Memory B cell (primary cell): ENCODE results near the gene MMP7.
A peak's percentile ranks its signal among the peaks of the same experiment; 100 is the strongest.
"Not testable (repeated sequence)": the region's sequence is repeated elsewhere in the genome, so short reads cannot be mapped to it uniquely, and the experiment has no call there.

Experiments
- ATAC-seq: fragments of 150-1000 bp; cut with Tn5 transposase; 2 replicates; pipeline ENCODE4 v1.10.0; 2021; ENCODE audit warnings: low read depth, mild to moderate bottlenecking, moderate library complexity
- DNase-seq, 2 donors: peaks; one replicate each; pipeline ENCODE4 v3.0.0; 2022; ENCODE audit warnings: low spot score in 2 of 2
- H3K27ac Mint-ChIP-seq: one replicate; pipeline ENCODE4 v1.8.0; 2022; ENCODE audit warnings: mild to moderate bottlenecking, moderate library complexity, mixed read lengths
- H3K27me3 Mint-ChIP-seq: one replicate; pipeline ENCODE4 v1.8.0; 2022; ENCODE audit warnings: mixed read lengths
- H3K36me3 Mint-ChIP-seq: one replicate; pipeline ENCODE4 v1.8.0; 2022; ENCODE audit warnings: mild to moderate bottlenecking, mixed read lengths
- H3K4me1 Mint-ChIP-seq: one replicate; pipeline ENCODE4 v1.8.0; 2022; ENCODE audit warnings: mixed read lengths
- H3K4me3 Mint-ChIP-seq: one replicate; pipeline ENCODE4 v1.8.0; 2022; ENCODE audit warnings: mild to moderate bottlenecking, moderate library complexity, mixed read lengths
- H3K9me3 Mint-ChIP-seq: one replicate; pipeline ENCODE4 v1.8.0; 2022; ENCODE audit warnings: mixed read lengths

Gene MMP7

DNA sequence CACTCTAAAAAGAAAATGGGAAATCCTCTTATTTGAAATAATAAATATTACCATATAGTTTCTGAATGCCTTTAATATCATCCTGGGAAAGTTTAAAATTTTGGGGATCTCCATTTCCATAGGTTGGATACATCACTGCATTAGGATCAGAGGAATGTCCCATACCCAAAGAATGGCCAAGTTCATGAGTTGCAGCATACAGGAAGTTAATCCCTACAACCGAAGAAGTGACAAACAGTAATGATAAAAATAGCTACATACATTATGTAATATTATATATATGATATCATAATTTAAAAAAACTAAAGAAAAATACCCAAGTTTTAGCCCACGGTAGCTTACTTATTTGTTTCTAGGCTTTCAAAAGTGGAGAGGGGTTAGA, 7.4 kb downstream of the MMP7 start:
- peaks cover 2% of the 10 kb centered on the region for H3K36me3 Mint-ChIP-seq
- H3K27ac Mint-ChIP-seq: no peak overlapping the region
- H3K4me1 Mint-ChIP-seq: peaks cover 6% of the 10 kb centered on the region
- H3K27me3 Mint-ChIP-seq: peaks cover 12% of the 10 kb centered on the region
- no peak for ATAC-seq
- DNase-seq: no peak
- H3K4me3 Mint-ChIP-seq: no peak overlapping the region
- H3K9me3 Mint-ChIP-seq: no peaks in the 10 kb centered on the region

DNA sequence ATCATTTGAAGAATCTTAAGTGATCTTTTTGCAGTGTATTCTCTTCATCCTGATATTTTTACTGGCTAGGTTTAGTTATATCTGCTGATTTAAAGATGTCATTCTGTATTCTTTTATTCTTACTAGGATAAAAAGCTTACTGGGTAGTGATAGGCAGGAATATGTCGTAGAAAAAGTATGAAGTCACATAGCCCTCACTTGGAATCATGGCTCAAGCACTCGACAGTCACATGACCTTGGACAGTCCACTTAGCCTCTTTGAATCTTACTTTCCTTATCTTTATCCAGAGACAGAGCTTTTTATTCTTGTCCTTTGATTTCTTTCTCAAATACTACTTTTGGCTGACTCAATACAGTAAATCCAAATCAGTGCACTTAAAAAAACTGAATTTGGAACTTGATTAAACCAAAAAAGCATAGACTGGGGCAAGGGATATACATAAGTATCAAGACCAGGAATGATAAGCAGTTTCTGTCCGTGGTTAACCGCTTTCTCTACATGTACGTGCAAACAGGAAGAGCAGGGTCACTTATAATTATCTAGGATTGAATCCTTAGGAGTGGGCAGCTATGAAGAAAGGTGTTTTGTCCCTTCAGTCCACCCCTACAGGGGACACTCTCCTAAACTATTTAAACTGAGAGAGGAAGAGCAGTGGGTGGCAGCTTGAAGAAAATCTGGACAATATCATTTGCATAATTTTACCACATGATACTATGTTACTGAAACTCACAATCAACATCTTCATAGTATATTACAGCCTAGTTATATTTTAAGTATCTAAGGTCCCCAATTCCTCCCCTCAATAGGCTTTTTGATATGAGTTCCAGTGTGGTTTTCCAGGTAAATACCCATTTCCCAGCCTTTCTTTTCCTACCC, 8.0 kb downstream of the MMP7 start:
- Mint-ChIP-seq H3K4me3 (peak overlapping the region; percentile 46), H3K4me1 (peaks cover 6% of the 10 kb centered on the region), H3K27ac (no peak overlapping the region), H3K27me3 (peaks cover 12% of the 10 kb centered on the region), H3K36me3 (peaks cover 2% of the 10 kb centered on the region), H3K9me3 (no peaks in the 10 kb centered on the region)
- DNase-seq (no peak), ATAC-seq (peak; percentile 35)

DNA sequence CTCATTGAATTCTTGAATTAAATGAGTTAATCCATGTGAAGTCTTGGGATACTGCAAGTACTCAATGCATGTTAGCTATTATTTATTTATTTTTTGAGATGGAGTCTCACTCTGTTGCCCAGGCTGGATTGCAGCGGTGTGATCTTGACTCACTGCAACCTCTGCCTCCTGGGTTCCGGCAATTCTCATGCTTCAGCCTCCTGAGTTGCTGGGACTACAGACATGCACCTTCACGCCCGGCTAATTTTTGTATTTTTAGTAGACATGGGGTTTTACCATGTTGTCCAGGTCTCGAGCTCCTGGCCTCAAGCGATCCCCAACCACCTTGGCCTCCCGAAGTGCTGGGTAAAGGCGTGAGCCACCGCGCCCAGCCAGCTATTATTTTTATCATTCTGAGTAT, 9.4 kb downstream of the MMP7 start:
- Mint-ChIP-seq H3K9me3 (no peaks in the 10 kb centered on the region), H3K4me1 (peaks cover 6% of the 10 kb centered on the region), H3K27me3 (peaks cover 12% of the 10 kb centered on the region), H3K4me3 (no peak overlapping the region), H3K36me3 (peaks cover 2% of the 10 kb centered on the region), H3K27ac (no peak overlapping the region)
- DNase-seq (no peak), ATAC-seq (no peak)

DNA sequence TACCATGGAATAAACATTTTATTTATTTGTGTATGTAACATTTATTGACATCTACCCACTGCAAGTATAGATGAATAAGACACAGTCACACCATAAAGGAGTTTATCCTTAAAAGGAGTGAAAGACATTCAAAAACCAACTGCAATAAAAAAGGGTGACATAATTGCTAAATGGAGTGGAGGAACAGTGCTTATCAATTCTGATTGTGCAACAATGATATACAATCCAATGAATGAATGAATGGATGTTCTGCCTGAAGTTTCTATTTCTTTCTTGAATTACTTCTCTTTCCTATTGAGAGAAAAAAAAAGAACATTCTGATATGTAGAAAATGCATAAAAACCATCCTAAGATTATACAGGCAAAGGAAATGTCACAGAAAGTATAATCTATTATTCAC, 10.0 kb downstream of the MMP7 start:
- Mint-ChIP-seq H3K27me3 (peaks cover 13% of the 10 kb centered on the region), H3K9me3 (no peaks in the 10 kb centered on the region), H3K4me1 (peaks cover 6% of the 10 kb centered on the region), H3K36me3 (peaks cover 2% of the 10 kb centered on the region), H3K4me3 (no peak overlapping the region), H3K27ac (no peak overlapping the region)
- ATAC-seq (no peak), DNase-seq (no peak)

DNA sequence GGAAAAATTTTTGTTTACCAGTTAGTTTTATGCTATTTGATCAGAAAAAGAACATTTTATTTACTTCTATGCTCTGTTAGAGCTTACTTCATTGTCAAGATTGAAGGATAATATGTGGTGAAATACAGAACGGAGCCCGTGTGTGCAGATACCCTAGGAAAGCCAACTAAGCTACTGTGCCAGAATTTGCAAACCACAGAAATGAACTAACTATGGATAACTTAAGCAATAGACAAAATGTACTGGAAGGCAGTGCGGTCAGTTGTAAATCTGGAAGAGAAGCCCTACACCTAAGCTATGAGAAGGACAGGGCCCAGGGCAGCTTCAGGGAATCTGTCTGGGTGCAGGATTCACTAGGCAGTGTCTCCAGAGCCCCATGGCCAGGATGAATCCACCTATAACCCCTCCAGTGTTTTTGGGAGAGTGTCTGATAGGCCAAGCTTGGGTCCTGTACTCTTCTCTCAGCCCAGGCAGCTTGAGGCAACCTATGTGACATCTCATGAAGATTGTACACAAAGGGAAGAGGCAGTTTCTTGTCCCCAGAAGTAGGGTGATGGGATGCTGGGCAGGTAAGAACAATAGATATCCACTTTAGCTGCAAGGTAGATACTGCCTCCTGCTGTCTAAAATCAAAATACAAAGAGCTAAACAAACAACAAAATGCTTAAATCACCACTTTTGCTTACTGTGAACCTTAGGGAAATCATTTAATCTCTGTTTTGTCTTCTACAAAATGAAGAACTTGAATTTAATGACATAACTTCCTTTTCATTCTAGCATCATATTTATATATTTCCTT, 12.1 kb downstream of the MMP7 start:
- H3K4me1 Mint-ChIP-seq: peaks cover 6% of the 10 kb centered on the region
- H3K4me3 Mint-ChIP-seq: no peak overlapping the region
- H3K27ac Mint-ChIP-seq: no peak overlapping the region
- no peak for ATAC-seq
- H3K36me3 Mint-ChIP-seq: peaks cover 2% of the 10 kb centered on the region
- peaks cover 13% of the 10 kb centered on the region for H3K27me3 Mint-ChIP-seq
- DNase-seq: no peak
- H3K9me3 Mint-ChIP-seq: no peaks in the 10 kb centered on the region

DNA sequence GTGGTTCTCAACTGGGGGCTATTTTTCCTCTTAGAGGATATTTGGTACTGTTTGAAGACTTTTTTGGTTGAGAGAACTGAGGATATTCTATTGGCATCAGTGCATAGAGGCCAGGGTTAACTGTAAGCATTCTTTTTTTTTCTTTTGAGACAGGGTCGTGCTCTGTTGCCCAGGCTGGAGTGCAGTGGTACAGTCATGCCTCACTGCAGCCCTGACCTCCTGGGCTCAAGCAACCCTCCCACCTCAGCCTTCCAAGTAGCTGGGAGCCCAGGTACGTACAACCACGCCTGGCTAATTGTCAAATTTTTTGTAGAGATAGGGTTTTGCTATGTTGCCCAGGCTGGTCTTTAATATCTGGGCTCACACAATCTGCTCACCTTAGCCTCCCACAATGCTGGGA, 12.9 kb downstream of the MMP7 start:
- H3K36me3 Mint-ChIP-seq: peaks cover 2% of the 10 kb centered on the region
- H3K4me3 Mint-ChIP-seq: no peak overlapping the region
- peaks cover 5% of the 10 kb centered on the region for H3K4me1 Mint-ChIP-seq
- H3K27ac Mint-ChIP-seq: no peak overlapping the region
- no peaks in the 10 kb centered on the region for H3K9me3 Mint-ChIP-seq
- ATAC-seq (no peak), DNase-seq (no peak)
- peaks cover 13% of the 10 kb centered on the region for H3K27me3 Mint-ChIP-seq

DNA sequence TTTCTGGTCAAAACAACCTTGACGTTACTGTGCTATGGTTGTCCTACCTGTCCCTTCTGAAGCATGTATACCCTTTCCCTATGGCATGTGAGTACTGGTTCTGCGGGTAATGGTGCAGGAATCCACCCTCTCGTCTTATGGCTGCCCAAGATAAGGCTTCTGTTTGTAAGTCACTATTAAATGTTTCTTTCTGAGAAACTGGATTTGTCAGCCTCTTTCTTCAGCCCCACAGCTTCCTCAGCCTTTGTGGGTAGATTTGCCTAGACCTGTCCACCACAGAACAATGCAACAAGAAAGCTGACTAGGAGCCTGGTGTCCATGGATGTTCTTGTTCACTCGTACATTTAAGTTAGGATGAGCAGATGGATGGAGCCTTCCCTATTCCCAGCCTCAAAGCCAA, 14.4 kb downstream of the MMP7 start:
- Mint-ChIP-seq H3K4me3 (no peak overlapping the region), H3K27me3 (peaks cover 11% of the 10 kb centered on the region), H3K9me3 (no peaks in the 10 kb centered on the region), H3K4me1 (no peaks in the 10 kb centered on the region), H3K36me3 (peaks cover 2% of the 10 kb centered on the region), H3K27ac (no peak overlapping the region)
- ATAC-seq (no peak), DNase-seq (no peak)

DNA sequence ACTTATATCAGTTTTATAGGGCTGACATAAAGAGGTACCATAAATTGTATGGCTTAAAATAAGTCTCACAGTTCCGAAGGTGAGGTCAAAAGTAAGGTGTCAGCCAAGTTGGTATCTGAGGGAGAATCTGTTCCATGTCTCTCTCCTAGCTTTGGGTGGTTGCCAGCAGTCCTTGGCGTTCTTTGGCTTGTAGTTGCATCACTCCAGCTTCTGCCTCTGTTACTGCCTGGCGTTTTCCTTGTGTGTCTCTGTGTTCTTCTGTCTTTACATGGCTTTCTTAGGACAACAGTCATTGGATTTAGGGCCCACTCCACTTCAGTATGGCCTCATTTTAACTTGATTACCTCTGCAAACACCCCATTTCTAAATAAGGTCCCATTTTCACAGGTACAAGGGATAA, 16.7 kb downstream of the MMP7 start:
- no peak for DNase-seq
- H3K9me3 Mint-ChIP-seq: no peaks in the 10 kb centered on the region
- peaks cover 3% of the 10 kb centered on the region for H3K27me3 Mint-ChIP-seq
- H3K27ac Mint-ChIP-seq: no peak overlapping the region
- ATAC-seq: no peak
- H3K4me1 Mint-ChIP-seq: no peaks in the 10 kb centered on the region
- H3K36me3 Mint-ChIP-seq: no peaks in the 10 kb centered on the region
- no peak overlapping the region for H3K4me3 Mint-ChIP-seq

DNA sequence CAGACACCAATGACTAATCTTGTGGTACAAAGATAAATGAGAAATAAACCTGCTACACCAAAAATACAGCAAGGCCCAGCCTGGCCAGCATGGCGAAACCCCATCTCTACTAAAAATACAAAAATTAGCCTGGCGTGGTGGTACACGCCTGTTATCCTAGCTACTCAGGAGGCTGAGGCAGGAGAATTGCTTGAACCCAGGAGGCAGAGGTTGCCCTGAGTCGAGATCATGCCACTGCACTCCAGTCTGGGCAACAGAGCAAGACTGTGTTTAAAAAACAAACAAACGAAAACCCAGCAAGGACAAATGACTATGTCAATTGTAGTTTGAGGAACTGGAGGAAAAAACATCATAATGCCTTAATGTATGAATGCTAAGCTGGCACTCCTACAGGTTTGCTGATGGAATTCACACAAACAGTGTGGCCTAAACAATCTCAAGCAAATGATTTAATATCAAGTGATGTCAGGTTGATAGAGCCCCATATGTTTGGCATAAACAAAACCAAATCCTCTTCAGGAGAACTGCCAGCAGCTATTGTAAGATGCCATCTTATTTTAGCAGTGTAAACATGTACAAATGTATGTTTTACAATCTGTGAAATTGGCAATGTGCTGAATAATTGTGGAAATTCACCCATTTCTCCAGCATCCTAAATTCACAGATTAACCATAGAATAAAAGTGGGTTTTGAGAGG, 20.0 kb downstream of the MMP7 start:
- peaks cover 6% of the 10 kb centered on the region for H3K27me3 Mint-ChIP-seq
- DNase-seq (no peak), ATAC-seq (no peak)
- no peaks in the 10 kb centered on the region for H3K36me3 Mint-ChIP-seq
- no peak overlapping the region for H3K27ac Mint-ChIP-seq
- no peaks in the 10 kb centered on the region for H3K4me1 Mint-ChIP-seq
- no peak overlapping the region for H3K4me3 Mint-ChIP-seq
- H3K9me3 Mint-ChIP-seq: no peaks in the 10 kb centered on the region

DNA sequence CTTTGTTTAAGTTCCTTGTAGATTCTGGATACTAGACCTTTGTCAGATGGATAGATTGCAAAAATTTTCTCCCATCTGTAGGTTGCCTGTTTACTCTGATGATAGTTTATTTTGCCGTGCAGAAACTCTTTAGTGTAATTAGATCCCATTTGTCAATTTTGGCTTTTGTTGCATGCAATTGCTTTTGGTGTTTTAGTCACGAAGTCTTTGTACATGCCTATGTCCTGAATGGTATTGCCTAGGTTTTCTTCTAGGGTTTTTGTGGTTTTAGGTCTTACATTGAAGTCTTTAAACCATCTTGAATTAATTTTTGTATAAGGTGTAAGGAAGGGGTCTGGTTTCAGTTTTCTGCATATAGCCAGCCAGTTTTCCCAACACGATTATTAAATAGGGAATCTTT, 27.7 kb downstream of the MMP7 start:
- not testable (repeated sequence) for H3K36me3 Mint-ChIP-seq, H3K4me3 Mint-ChIP-seq, H3K9me3 Mint-ChIP-seq, H3K4me1 Mint-ChIP-seq, DNase-seq, H3K27ac Mint-ChIP-seq, ATAC-seq
- peaks cover 11% of the 10 kb centered on the region for H3K27me3 Mint-ChIP-seq

DNA sequence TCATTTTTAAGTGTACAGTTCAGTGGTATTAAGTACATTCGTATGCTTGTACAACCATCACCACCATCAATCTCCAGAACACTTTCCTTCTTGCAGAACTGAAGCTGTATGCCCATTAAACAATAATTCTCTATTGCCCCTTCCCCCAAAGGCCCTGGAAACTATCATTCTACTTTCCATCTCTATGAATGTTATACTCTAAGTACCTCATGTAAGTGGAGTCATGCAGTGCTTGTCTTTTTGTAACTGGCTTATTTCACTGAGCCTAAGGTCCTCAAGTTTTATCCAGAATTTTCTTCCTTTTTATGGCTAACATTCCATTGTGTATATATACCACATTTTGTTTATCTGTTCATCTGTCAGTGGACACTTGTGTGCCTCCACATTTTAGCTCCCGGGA, 29.7 kb downstream of the MMP7 start:
- Mint-ChIP-seq H3K36me3 (no peaks in the 10 kb centered on the region), H3K4me3 (no peak overlapping the region), H3K9me3 (no peaks in the 10 kb centered on the region), H3K27me3 (peaks cover 10% of the 10 kb centered on the region), H3K27ac (no peak overlapping the region), H3K4me1 (no peaks in the 10 kb centered on the region)
- no peak for DNase-seq
- no peak for ATAC-seq

DNA sequence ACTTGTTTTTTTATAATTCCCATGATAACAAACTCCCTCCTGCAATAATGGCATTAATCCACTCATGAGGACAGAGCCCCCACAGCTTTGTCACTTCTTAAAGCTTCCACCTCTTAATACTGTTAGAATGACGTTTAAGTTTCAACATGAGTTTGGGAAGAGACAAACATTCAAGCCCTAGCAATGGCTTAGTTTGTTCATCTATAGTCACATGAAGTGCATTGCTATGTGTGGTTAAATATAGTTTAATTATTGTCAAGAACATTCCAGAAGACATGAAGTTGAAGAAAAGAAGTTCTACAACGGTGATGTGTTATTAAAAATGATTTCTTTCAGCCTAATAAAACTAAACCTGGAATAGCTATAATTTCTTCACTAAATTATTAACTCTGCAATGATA, 30.6 kb downstream of the MMP7 start:
- no peak overlapping the region for H3K4me3 Mint-ChIP-seq
- H3K27ac Mint-ChIP-seq: no peak overlapping the region
- H3K4me1 Mint-ChIP-seq: peaks cover 6% of the 10 kb centered on the region
- no peaks in the 10 kb centered on the region for H3K9me3 Mint-ChIP-seq
- DNase-seq: no peak
- ATAC-seq: no peak
- H3K27me3 Mint-ChIP-seq: peaks cover 8% of the 10 kb centered on the region
- H3K36me3 Mint-ChIP-seq: no peaks in the 10 kb centered on the region

DNA sequence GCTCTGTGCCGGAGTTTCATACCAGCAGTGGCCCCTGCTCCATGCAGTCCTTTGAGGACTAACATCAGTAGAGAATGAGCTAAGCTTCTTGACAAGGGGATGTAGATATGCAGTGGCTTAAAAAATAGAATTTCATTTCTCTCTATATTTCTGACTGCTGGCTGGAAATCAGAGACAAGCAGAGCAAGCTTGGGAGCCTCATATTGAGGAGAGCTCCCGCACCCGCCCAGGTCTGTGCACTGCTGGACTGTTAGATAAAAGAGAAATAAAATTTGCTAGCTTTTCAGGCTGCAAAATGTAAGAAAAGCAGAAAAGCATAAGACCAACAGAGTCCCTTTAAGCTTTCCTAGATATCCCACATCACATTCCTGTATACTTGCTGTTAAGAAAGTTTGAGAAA, 31.4 kb downstream of the MMP7 start:
- H3K27ac Mint-ChIP-seq: no peak overlapping the region

DNA sequence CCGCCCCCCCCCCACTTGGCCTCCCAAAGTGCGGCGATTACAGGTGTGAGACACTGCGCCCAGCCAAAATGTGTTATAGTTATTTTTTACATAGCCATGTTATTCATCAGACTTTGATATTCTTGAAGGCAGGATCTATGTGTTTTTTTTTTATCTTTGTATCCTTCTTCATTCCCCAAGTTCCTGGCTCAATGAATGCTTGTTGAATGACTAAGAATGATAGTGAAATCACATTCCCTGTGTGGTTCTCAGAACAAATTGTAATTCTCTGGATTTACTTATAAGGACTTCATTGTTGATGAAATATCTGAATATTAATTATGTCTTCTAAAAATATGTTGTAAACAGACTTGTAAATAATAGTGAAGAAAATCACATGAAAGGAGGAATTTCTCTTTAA, 33.5 kb downstream of the MMP7 start:
- peaks cover 3% of the 10 kb centered on the region for H3K27me3 Mint-ChIP-seq
- DNase-seq: no peak

More for the DNA sequence above, 31.4 kb downstream of the MMP7 start:
- DNase-seq (no peak), ATAC-seq (no peak)
- Mint-ChIP-seq H3K4me1 (peaks cover 7% of the 10 kb centered on the region), H3K9me3 (no peaks in the 10 kb centered on the region), H3K4me3 (no peak overlapping the region), H3K27me3 (peaks cover 8% of the 10 kb centered on the region), H3K36me3 (no peaks in the 10 kb centered on the region)

More for the DNA sequence above, 33.5 kb downstream of the MMP7 start:
- Mint-ChIP-seq H3K27ac (no peak overlapping the region), H3K9me3 (no peaks in the 10 kb centered on the region), H3K36me3 (no peaks in the 10 kb centered on the region), H3K4me3 (no peak overlapping the region), H3K4me1 (peaks cover 7% of the 10 kb centered on the region)
- no peak for ATAC-seq
